Endothelial cell of umbilical vein (primary cell): ENCODE measurements around the gene CYP21A2. TPM values are rescaled to one million over a fixed set of nuclear protein-coding genes. Genes with fewer than 3 reads are reported as not detected.
"Not testable (repeated sequence)": the region's sequence is repeated elsewhere in the genome, so short reads cannot be mapped to it uniquely, and the experiment has no call there.

ENCODE experiments used
- BruUV-seq: library from RNA; stranded (reverse); fragments of 400-500 nt; replicated peaks from 2 replicates; lab custom pipeline; 2021; lab: Mats Ljungman, UMichigan
- CTCF ChIA-PET: fragments of 300-600, 350-600 bp; sonication (Branson Sonifier 250); formaldehyde crosslinking; loops from one replicate; lab custom pipeline; 2021; ENCODE audit warnings: antibody characterized with exemption, inconsistent platforms; lab: Charles Lee
- POLR2A ChIA-PET: fragments of 300-600, 350-600 bp; sonication (Branson Sonifier 250); formaldehyde crosslinking; loops from one replicate; lab custom pipeline; 2021; ENCODE audit warnings: antibody characterized with exemption, inconsistent platforms; lab: Charles Lee
- DNase-seq: peaks from one replicate; pipeline ENCODE4 v3.0.0-alpha.2; 2011; ENCODE audit warnings: low read depth, low spot score
- FAIRE-seq: peaks from 2 replicates; lab custom pipeline; 2011; peaks lifted over from hg19 to GRCh38; lab: Jason Lieb, UNC
- H2AFZ ChIP-seq: 2 replicates; pipeline ENCODE4 v1.6.0; 2012; ENCODE audit warnings: low read depth, low read length, control low read depth, inconsistent platforms
- H3K27ac ChIP-seq: 2 replicates; pipeline ENCODE4 v1.5.1; 2011; ENCODE audit warnings: low read depth, mild to moderate bottlenecking, control low read depth, low read length, moderate library complexity; ENCODE audit not compliant: insufficient read depth
- H3K27me3 ChIP-seq, 2 experiments: 2 replicates each; pipeline versions ENCODE4 v1.6.0 to v1.6.1; 2011; ENCODE audit warnings: low read length in 2 of 2, mixed read lengths in 1 of 2; ENCODE audit not compliant: control insufficient read depth in 2 of 2, insufficient read depth in 2 of 2
- H3K36me3 ChIP-seq, 2 experiments: 2 replicates in 1 of 2; 3 replicates in 1 of 2; pipeline ENCODE4 v1.5.1; 2011; ENCODE audit warnings: low read length in 2 of 2, mild to moderate bottlenecking in 1 of 2, moderate library complexity in 1 of 2; ENCODE audit not compliant: control insufficient read depth in 2 of 2, insufficient read depth in 2 of 2; ENCODE audit errors: extremely low read depth in 1 of 2
- H3K4me1 ChIP-seq: 3 replicates; pipeline ENCODE4 v1.5.1; 2011; ENCODE audit warnings: mild to moderate bottlenecking, low read length; ENCODE audit not compliant: control insufficient read depth, insufficient read depth; ENCODE audit errors: extremely low read depth
- H3K4me2 ChIP-seq: 2 replicates; pipeline ENCODE4 v1.6.1; 2011; ENCODE audit warnings: low read length, control low read depth, mixed read lengths; ENCODE audit not compliant: insufficient read depth
- H3K4me3 ChIP-seq, 3 experiments: fragments of 200-600 bp in 1 of 3; sonication (generic), shearing (Covaris generic) in 1 of 3; replicated peaks in 1 of 3; 2 replicates each; pipeline ENCODE4 v1.5.1; 2011 to 2016; ENCODE audit warnings: control low read depth in 3 of 3, low read length in 3 of 3, mild to moderate bottlenecking in 2 of 3, inconsistent platforms in 1 of 3, low read depth in 1 of 3, moderate library complexity in 1 of 3; ENCODE audit not compliant: insufficient read depth in 1 of 3
- H3K79me2 ChIP-seq: 2 replicates; pipeline ENCODE4 v1.6.0; 2012; ENCODE audit warnings: low read length, inconsistent platforms; ENCODE audit not compliant: control insufficient read depth, insufficient read depth
- H3K9ac ChIP-seq: replicated peaks from 2 replicates; pipeline ENCODE3; 2011; ENCODE audit warnings: low read length, control low read depth; ENCODE audit not compliant: insufficient read depth; ENCODE audit errors: extremely low read depth
- H3K9me1 ChIP-seq: replicated peaks from 3 replicates; pipeline ENCODE4 v1.6.0; 2011; ENCODE audit warnings: mild to moderate bottlenecking, low read length; ENCODE audit not compliant: control insufficient read depth, insufficient read depth; ENCODE audit errors: extremely low read depth
- H3K9me3 ChIP-seq: replicated peaks from 2 replicates; pipeline ENCODE4 v1.5.1; 2012; ENCODE audit warnings: low read length, inconsistent platforms; ENCODE audit not compliant: control insufficient read depth, insufficient read depth
- H4K20me1 ChIP-seq: replicated peaks from 2 replicates; pipeline ENCODE3; 2011; ENCODE audit warnings: mild to moderate bottlenecking, low read length; ENCODE audit not compliant: control insufficient read depth, insufficient read depth; ENCODE audit errors: extremely low read depth
- CTCF ChIP-seq, 2 donors: IDR thresholded peaks; 1 replicate in 1 of 2; 2 replicates in 1 of 2; pipeline ENCODE4 v1.5.1; 2011; ENCODE audit warnings: low read length in 2 of 2, mild to moderate bottlenecking in 2 of 2, moderate library complexity in 2 of 2, control low read depth in 1 of 2, inconsistent platforms in 1 of 2, low read depth in 1 of 2; ENCODE audit not compliant: insufficient read depth in 1 of 2; ENCODE audit errors: extremely low read depth in 1 of 2
- EZH2 ChIP-seq: IDR thresholded peaks from 2 replicates; pipeline ENCODE4 v1.6.1; 2012; ENCODE audit warnings: borderline replicate concordance, low read depth, mild to moderate bottlenecking, moderate library complexity, low read length, inconsistent platforms; ENCODE audit not compliant: severe bottlenecking
- FOS ChIP-seq: IDR thresholded peaks from 2 replicates; pipeline ENCODE4 v1.6.1; 2011; ENCODE audit warnings: mild to moderate bottlenecking, low read length, moderate library complexity, borderline replicate concordance; ENCODE audit not compliant: insufficient read depth
- GATA2 ChIP-seq: IDR thresholded peaks from 2 replicates; pipeline ENCODE4 v1.7.0; 2011; ENCODE audit warnings: low read depth, mild to moderate bottlenecking, moderate library complexity, mixed read lengths, low read length; ENCODE audit not compliant: insufficient read length, insufficient read depth
- JUN ChIP-seq: IDR thresholded peaks from 2 replicates; pipeline ENCODE4 v1.6.1; 2011; ENCODE audit warnings: borderline replicate concordance, low read depth; ENCODE audit not compliant: insufficient read length, insufficient read depth
- MAX ChIP-seq: IDR thresholded peaks from 2 replicates; pipeline ENCODE4 v1.6.1; 2011; ENCODE audit not compliant: insufficient read depth, insufficient read length
- MYC ChIP-seq: IDR thresholded peaks from one replicate; pipeline ENCODE4 v1.6.1; 2011; ENCODE audit warnings: mild to moderate bottlenecking, low read depth, low read length
- POLR2A ChIP-seq: IDR thresholded peaks from 2 replicates; pipeline ENCODE4 v1.6.1; 2012; ENCODE audit warnings: low read depth, mild to moderate bottlenecking, control low read depth, low read length
- POLR2AphosphoS5 ChIP-seq: IDR thresholded peaks from 2 replicates; pipeline ENCODE4 v1.6.1; 2012; ENCODE audit warnings: low read depth, mild to moderate bottlenecking, control low read depth, low read length, moderate library complexity; ENCODE audit not compliant: insufficient read depth
- dilution Hi-C: fragments of 300-500 bp; cut with MboI; formaldehyde crosslinking; loops from one replicate; pipeline ENCODE4 v1.15.0; 2019; ENCODE audit warnings: low sequenced_read_pairs; ENCODE audit not compliant: extremely low pct_ligation_motif_present
- intact Hi-C: fragments of 100-400 bp; cut with micrococcal nuclease; formaldehyde crosslinking; loops from one replicate; pipeline ENCODE4 v1.10.0; 2022
- polyA plus RNA-seq, 4 experiments: library from polyadenylated mRNA; depleted of rRNA in 3 of 4; stranded (reverse) in 3 of 4; unstranded in 1 of 4; fragments of >200 nt; gene quantifications; 2 replicates each; pipeline versions ENCODE4 v1.2.1 to v1.2.3, GENCODE V29; 2011 to 2012; ENCODE audit warnings: missing spikeins in 1 of 4
- total RNA-seq: library from RNA; stranded (reverse); gene quantifications from 2 replicates; pipeline ENCODE4 v1.2.3, GENCODE V29; 2021

The CYP21A2 gene
- total and polyA plus RNA-seq, 2 donors (not counting 3 experiments of a cell fraction or from before 2014, with no cell fraction given) = 0.22 to 0.46 TPM

GRCh38 chr6:32064706-32065105 lies 26.5 kb downstream of the CYP21A2 start:
- Histone ChIP-seq H3K9ac (no peak overlapping the region), H3K4me3 (no peak overlapping the region), H3K27me3 (no peaks in the 10 kb centered on the region), H3K9me3 (no peaks in the 10 kb centered on the region), H3K4me2 (no peak overlapping the region), H3K36me3 (no peaks in the 10 kb centered on the region), H3K9me1 (no peaks in the 10 kb centered on the region), H4K20me1 (no peaks in the 10 kb centered on the region), H3K4me1 (no peaks in the 10 kb centered on the region), H3K79me2 (no peaks in the 10 kb centered on the region), H3K27ac (no peak overlapping the region), H2AFZ (no peak overlapping the region)
- FAIRE-seq (no peak), DNase-seq (no peak)
- intact Hi-C loops = no loop called here
- ChIA-PET POLR2A (no interaction called here), CTCF (interaction anchor here (3.0 kb wide), 1 partner anchor 18 kb away, joined by 10 read pairs; no protein-coding TSS in a partner anchor)
- dilution Hi-C loops = no loop called here
- no TSS peak for BruUV-seq
- TF ChIP-seq FOS (no peak), EZH2 (no peak), POLR2A (no peak), POLR2AphosphoS5 (no peak), MYC (no peak), MAX (no peak), CTCF (IDR thresholded peaks at IDR 0.05; ENCODE audit: extremely low read depth in 1 of 2, insufficient read depth in 1 of 2, low read depth in 1 of 2, low read length in 2 of 2) (no peak), GATA2 (no peak), JUN (no peak)

- DNase-seq, H4K20me1 ChIP-seq, BruUV-seq, POLR2A ChIA-PET, H3K4me3 ChIP-seq, dilution Hi-C loops, H3K79me2 ChIP-seq, CTCF ChIA-PET, H3K9ac ChIP-seq, H3K9me3 ChIP-seq, FAIRE-seq, H3K27ac ChIP-seq, H3K36me3 ChIP-seq, H3K9me1 ChIP-seq, H3K4me1 ChIP-seq, H3K27me3 ChIP-seq, H2AFZ ChIP-seq, intact Hi-C loops, H3K4me2 ChIP-seq: not testable (repeated sequence)
Observed at GRCh38 chr6:32067521-32067920, 29.3 kb downstream of the CYP21A2 start.

- POLR2A ChIA-PET, H3K9me3 ChIP-seq, intact Hi-C loops, H3K79me2 ChIP-seq, H3K4me2 ChIP-seq, H3K4me1 ChIP-seq, H3K36me3 ChIP-seq, H3K9ac ChIP-seq, BruUV-seq, dilution Hi-C loops, H2AFZ ChIP-seq, H3K4me3 ChIP-seq, H3K27ac ChIP-seq, CTCF ChIA-PET, H3K9me1 ChIP-seq, DNase-seq, H4K20me1 ChIP-seq, FAIRE-seq, H3K27me3 ChIP-seq: not testable (repeated sequence)
Observed at GRCh38 chr6:32068315-32068714, 30.1 kb downstream of the CYP21A2 start.
